HG03025 (cell line): ENCODE data around the gene CDC25C.
"Not testable (repeated sequence)": the region's sequence is repeated elsewhere in the genome, so short reads cannot be mapped to it uniquely, and the experiment has no call there.

Source experiments
- ATAC-seq: cut with Tn5 transposase; IDR thresholded peaks from one replicate; pipeline ENCODE4 v1.9.1; 2021; ENCODE audit warnings: mild to moderate bottlenecking, moderate library complexity; ENCODE audit not compliant: unreplicated experiment, low FRiP score

Gene CDC25C

GRCh38 chr5:138349852-138350562 lies 18.4 kb upstream of the CDC25C start:
- no peak for ATAC-seq

DNA sequence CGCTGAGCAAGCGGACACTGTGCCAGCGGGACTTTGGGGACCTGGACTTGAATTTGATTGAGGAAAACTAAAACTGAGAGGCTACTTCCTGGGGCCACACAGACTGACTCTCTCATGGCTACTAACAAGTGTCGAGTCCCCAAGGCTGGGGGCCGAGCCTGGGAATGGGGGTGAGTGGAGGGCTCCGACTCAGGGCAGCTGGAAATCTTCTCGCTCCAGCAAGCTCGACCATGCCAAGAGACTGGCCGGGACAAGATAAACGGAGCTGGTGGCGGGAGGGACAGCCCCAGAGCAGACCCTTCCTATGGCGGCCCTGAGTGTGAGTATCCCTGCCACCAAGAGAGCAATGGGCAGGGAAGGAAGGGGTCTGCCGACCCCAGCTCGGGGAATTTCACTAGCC lies 15.3 kb upstream of the CDC25C start:
- ATAC-seq = no peak

GRCh38 chr5:138344887-138345622 lies 13.5 kb upstream of the CDC25C start:
- ATAC-seq = no peak

DNA sequence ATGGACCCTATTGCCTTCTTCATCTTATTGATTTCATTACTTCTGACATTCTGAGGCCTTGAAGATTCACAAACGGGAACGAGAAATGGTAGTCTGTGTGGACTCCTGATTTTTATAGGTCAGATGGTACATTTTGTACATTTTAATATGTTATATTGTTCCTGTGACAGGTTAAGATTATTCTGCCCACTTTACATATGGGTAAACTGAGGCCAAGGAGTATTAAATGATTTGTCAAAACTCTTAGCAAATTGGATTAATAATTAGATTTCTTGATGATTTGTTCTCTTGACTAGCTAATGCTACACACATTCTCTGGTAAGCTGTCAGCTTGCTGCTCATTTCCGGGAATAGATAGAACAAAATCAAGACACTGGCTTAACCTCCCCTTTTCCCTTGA lies 8.4 kb upstream of the CDC25C start:
- ATAC-seq = no peak

GRCh38 chr5:138339464-138339863 lies 7.9 kb upstream of the CDC25C start:
- no peak for ATAC-seq

- no peak for ATAC-seq
These were observed 7.5 kb upstream of the CDC25C start for GRCh38 chr5:138339091-138339456.

DNA sequence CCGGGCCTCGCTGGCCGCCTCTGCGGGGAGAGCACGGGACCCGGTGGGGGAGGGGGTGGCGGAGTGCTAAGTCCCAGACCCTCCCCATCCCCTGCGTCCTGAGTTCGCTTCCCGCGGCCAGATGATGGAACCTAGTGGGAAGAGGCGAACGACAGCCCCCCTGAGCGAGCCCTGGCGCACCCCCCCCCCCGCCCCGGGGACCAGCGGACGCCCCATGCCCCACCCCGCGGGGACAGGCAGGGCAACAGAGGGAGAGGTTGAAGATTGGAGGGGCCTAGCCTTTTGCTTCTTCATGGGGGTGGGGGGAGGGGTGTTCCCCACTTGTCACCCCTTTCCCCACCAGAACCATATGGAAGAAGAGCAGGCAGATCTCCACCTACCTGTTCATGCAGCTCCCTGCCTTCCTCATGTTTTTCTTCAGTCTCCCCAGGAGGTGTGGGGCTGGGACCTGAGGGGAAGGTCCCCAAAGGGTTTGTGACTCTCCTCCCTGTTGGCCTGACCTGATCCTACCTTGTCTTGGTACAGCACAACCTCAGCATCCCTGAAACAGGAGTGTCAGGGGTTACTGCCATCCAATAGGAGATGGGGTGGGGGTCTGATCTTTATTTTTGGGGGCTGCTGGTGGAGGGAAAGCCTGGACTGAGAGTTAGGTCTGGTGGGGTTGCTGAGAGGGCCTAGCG lies 6.9 kb upstream of the CDC25C start:
- ATAC-seq = peak; percentile 1

DNA sequence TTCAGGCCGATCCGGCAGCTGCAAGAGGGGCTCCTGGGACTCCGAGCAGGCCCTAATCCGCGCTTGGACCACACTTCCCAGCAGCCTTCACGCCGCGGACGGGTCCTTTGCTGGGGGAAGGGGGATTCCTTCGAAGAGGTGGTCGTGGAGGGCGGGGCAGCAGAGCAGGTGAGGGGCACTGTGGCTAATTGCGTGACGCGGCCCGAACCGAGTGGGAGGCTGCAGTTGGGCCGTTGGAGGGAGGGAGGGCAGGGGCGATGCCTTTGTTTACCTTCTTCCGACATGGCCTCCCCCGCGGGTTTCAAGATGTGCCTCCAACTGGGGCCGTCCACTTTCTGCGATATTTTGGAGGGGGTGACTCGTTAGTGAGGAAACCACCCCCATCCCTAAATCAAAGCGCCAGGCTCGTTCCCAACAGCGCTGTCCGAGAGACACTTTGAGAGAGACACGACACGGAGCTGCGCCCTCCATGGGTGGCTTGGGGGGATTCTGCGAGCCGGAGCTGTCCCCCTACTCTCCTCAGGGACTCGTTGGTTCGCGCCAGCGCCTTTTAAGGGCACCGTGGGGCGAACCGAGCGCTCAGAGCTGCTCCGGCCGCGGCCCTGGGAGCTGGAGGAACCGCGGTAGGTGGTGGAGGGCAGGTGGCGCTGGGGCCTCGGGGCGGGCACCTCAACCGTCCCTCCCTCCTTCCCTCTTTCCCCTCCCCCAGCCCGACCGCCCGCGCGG lies 6.2 kb upstream of the CDC25C start, which contains the start of gene FAM53C:
Gene FAM53C, plus strand, starts transcription at position 582 of the 726 bp plus-strand sequence. CDS start 3,070 bp downstream, outside the sequence.
- ATAC-seq = peak; percentile 84

DNA sequence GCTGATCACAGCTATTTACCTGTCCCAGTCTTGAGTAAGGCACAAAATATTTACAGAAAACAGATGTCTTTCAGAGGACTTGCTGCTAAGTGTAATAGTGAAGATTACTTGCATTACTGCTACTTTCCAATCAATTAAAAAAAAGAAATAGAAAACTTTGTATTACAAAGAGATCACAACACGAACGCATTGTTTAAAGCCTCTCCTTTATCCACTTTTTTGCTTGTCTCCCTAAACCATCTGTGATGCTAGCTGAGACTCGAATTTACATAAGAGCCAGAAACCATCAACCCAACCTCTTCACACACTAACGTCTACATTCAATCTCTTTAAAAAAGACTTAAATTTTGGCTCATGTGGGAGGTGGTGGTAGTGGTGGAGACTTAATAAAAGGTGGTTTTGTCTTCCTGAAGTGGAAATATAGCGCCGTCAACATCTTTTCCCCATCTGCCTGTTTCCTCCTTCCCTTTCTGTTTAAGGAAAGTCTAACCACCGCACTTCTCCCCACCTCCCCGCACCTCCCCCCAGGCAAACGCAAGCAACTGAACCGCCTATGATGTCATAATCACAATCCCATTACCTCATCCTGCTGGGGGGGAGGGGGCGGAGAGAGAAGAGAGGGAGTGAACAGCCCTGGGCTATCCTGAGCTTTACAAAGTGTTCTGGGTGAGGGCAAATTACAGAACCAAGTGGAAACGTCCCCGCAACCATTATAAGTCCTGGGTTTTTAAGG lies 5.5 kb upstream of the CDC25C start:
- ATAC-seq = peak; percentile 7

DNA sequence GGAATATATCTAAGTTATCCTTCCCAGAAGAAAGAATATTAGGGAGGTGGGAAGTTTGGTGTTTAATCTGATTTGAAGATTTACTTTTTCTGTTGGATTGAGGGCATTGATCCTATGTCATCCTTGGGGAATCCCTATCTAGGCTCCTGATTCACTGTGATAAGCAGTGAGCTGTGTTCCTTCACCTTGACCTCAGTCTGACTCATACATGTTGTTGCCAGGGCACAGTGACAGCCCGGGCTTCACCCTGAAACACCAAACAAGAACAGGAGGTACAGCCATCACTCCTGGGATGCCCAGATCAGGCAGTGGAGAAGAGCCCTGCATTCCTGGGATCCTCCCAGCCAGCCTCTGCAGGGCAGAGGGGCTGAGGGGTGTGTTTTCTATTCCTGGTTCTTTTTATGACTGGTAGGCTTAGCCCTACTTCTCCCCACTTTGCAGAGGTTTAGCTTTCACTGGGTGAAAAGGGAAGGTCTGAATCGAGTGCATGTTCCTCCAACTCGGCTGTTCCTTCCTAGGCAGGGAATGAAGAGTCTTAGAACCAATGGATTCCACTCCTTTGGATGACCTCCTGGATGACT lies 3.4 kb upstream of the CDC25C start:
- no peak for ATAC-seq

DNA sequence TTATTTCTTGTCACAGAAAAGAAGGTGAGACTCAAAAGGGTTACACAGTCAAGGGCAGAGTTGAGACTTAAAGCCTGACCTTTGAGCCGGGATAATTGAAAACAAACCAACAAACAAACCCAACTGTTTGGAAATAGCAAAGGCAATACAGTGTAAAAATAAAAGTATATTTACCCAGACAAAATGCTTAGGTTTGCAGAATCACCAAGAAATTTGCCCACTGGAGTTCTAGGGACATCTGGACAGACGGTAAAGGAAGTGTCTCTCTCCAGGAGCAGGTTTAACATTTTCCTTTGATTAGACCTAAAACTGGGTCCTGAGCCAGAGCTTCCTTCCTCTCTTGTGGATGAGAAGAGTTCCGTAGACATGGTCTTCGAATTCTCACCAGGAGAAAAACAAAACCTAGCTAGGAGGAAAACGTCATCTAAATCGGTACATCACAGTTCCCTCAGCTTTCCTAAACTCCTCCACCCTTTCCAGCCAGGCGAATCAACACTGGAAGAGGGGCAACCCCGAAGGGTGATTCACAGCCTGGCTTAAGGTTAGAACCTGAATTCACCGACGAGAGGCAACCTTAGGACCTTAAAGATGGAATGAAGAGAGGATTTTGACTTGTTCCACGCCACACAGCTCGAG lies 673 bp downstream of the CDC25C start:
- no peak for ATAC-seq

DNA sequence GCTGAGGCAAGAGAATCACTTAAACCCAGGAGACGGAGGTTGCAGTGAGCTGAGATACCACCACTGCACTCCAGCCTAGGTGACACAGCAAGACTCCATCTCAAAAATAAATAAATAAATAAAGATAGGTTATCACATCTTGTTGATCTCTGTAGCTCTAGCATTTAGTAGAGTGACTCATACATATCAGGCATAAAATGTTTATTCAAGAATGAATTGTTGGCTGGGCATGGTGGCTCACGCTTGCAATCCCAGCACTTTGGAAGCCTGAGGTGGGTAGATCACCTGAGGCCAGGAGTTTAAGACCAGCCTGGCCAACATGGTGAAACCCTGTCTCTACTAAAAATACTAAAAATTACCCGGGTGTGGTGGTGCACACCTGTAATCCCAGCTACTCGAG lies 13.4 kb downstream of the CDC25C start:
- not testable (repeated sequence) for ATAC-seq

- ATAC-seq = no peak
These were observed 15.2 kb downstream of the CDC25C start for GRCh38 chr5:138316355-138316754.

DNA sequence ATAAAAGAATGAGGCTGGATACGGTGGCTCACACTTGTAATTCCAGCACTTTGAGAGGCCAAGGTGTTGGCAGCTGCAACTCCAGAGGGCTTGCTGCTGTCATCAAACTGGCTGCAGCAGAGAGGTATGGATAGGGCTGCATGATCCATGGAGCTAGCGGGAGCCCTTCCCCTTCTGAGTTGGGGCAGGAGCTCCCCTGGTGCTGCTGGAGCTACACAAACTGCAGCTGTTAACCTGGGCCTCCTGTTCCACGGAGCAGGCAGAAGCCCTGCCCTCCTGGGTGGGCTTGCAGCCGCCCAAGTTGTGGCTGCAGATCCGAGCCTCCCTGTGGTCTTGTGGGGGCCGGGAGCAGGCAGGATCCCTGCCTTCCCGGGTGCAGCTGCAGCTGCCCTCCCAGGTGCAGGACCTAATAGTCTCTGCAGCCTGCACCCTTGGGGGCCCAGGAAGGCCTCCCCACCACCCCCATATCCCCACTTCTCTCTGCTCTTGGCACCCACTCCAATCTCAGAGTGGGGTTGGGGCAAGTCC lies 15.8 kb downstream of the CDC25C start:
- no peak for ATAC-seq

GRCh38 chr5:138305797-138306196 lies 25.8 kb downstream of the CDC25C start:
- no peak for ATAC-seq

DNA sequence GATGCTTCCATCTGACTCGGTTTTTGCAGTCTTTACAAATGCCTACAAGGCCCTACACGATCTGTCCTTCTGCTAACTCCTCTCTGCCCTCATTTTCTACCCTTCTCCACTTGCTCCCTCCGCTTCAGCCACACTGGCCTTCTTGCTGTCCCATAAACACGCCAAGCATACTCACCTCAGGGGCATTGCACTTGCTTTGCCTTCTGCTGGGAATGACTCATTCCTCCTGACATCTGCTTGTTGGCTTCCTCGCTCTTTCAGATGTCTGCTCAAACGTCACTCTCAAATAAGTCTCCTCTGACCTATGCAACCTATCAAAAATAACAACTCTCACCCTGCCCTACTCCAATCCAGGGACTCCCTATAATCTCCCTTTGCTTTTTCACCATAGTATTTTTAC lies 28.2 kb downstream of the CDC25C start:
- ATAC-seq = no peak

DNA sequence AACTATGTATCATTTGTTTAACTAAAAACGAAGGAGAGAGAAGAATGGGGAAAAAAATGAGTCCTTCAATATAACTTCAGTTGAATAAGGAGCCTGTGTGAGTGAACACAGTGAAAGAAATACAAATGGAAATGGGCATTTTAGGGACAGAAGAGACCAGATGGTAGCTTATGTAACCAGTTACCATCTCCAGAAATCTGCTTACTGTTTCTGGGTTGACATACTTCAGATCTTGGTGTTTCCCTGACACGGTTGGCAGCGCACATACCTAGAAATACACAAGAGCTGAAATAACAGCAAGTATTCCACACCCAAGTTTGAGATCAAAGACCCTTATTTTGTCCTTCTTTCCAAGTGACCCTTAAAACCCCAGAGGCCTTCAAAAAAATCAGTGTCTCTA lies 42.3 kb downstream of the CDC25C start:
- ATAC-seq = no peak

DNA sequence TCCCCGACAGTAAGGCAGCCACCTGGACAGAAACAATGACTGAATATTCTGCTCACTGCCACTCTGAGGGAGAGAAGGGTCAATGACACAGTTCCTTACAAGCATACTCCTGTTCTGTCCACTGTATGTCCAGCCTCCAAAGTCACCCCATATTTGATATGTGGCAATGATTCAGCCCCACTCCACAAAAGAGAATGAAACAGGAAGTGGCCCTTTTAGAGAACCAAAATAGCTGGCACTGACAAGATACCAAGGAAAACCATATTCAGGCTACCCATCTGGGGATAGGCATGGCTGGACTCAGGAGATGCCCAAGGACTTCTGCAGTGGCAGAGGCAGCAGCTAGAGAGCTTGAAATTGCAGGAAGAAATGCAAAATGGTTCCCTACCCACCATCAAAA lies 44.4 kb downstream of the CDC25C start:
- ATAC-seq = no peak
